ENCODE data around the gene RNF5.

The RNF5 gene

GRCh38 chr6:32156891-32157290 is 21.3 kb upstream of the RNF5 start:
- Histone ChIP-seq H2BK15ac (ENCODE audit: low read length) (no peak overlapping the region), H3K27ac (replicated peaks; ENCODE audit: low read length) (no peak overlapping the region), H4K91ac (ENCODE audit: low read depth, low read length, poor library complexity) (no peak overlapping the region), H2AK5ac (ENCODE audit: low read depth, low read length) (no peak overlapping the region), H3K4me2 (ENCODE audit: insufficient read depth, low read length, poor library complexity, severe bottlenecking) (no peak overlapping the region), H3K4me1 (ENCODE audit: control insufficient read depth in 2 of 2, insufficient read depth in 1 of 2, low read depth in 1 of 2, low read length in 2 of 2) (peaks cover 15 to 16% of the 10 kb centered on the region in 2 donors), H2AFZ (ENCODE audit: low read length) (no peak overlapping the region), H3K14ac (ENCODE audit: low read length) (no peak overlapping the region), H3K9me3 (replicated peaks in 1 of 2; ENCODE audit: control insufficient read depth in 2 of 2, insufficient read depth in 1 of 2, low read depth in 1 of 2, low read length in 2 of 2) (no peaks in the 10 kb centered on the region), H3K36me3 (replicated peaks in 1 of 2; ENCODE audit: control insufficient read depth in 2 of 2, insufficient read depth in 2 of 2, low read length in 2 of 2) (peaks cover 25 to 48% of the 10 kb centered on the region in 2 donors), H3K18ac (ENCODE audit: low read length) (no peak overlapping the region), H2BK120ac (ENCODE audit: low read depth, low read length) (no peak overlapping the region), H3K9ac (ENCODE audit: low read depth, low read length, poor library complexity) (no peak overlapping the region), H2BK12ac (ENCODE audit: low read length) (no peak overlapping the region), H3K79me1 (ENCODE audit: low read depth, low read length) (peaks cover 19% of the 10 kb centered on the region), H4K8ac (ENCODE audit: low read depth, low read length) (no peak overlapping the region), H2BK5ac (ENCODE audit: low read length) (no peak overlapping the region), H3K4me3 (ENCODE audit: low read length in 2 of 2) (no peak overlapping the region), H3K4ac (ENCODE audit: low read length) (no peak overlapping the region), H3K23ac (ENCODE audit: low read depth, low read length, poor library complexity) (no peak overlapping the region), H3K27me3 (ENCODE audit: control insufficient read depth in 3 of 3, insufficient read depth in 3 of 3, low read depth in 1 of 3, low read length in 3 of 3) (peaks cover 0 to 6% (median 0%) of the 10 kb centered on the region in 3 experiments)
- no CpG with 5 or more reads among the region's 9 CpGs for WGBS, 2 donors (ENCODE audit: extremely low coverage in 2 of 2, insufficient read length in 2 of 2, insufficient replicate concordance in 1 of 2)
- DNase-seq (ENCODE audit: low spot score): no peak

- H2AK5ac ChIP-seq (ENCODE audit: low read depth, low read length): no peak overlapping the region
- H2BK15ac ChIP-seq (ENCODE audit: low read length): no peak overlapping the region
- no peak overlapping the region for H3K18ac ChIP-seq (ENCODE audit: low read length)
- H4K8ac ChIP-seq (ENCODE audit: low read depth, low read length): no peak overlapping the region
- H3K4me1 ChIP-seq (ENCODE audit: control insufficient read depth in 2 of 2, insufficient read depth in 1 of 2, low read depth in 1 of 2, low read length in 2 of 2): peaks cover 7% of the 10 kb centered on the region in 2 donors
- H3K4me3 ChIP-seq (ENCODE audit: low read length in 2 of 2): no peak overlapping the region
- H3K14ac ChIP-seq (ENCODE audit: low read length): no peak overlapping the region
- no peaks in the 10 kb centered on the region for H3K9me3 ChIP-seq (replicated peaks in 1 of 2; ENCODE audit: control insufficient read depth in 2 of 2, insufficient read depth in 1 of 2, low read depth in 1 of 2, low read length in 2 of 2)
- peaks cover 27 to 55% of the 10 kb centered on the region in 2 donors for H3K36me3 ChIP-seq (replicated peaks in 1 of 2; ENCODE audit: control insufficient read depth in 2 of 2, insufficient read depth in 2 of 2, low read length in 2 of 2)
- no peak overlapping the region for H2BK120ac ChIP-seq (ENCODE audit: low read depth, low read length)
- H3K9ac ChIP-seq (ENCODE audit: low read depth, low read length, poor library complexity): no peak overlapping the region
- no peak for DNase-seq (ENCODE audit: low spot score)
- no peak overlapping the region for H3K27ac ChIP-seq (replicated peaks; ENCODE audit: low read length)
- H2BK12ac ChIP-seq (ENCODE audit: low read length): no peak overlapping the region
- no peak overlapping the region for H3K4me2 ChIP-seq (ENCODE audit: insufficient read depth, low read length, poor library complexity, severe bottlenecking)
- H4K91ac ChIP-seq (ENCODE audit: low read depth, low read length, poor library complexity): no peak overlapping the region
- H3K4ac ChIP-seq (ENCODE audit: low read length): no peak overlapping the region
- H3K79me1 ChIP-seq (ENCODE audit: low read depth, low read length): peaks cover 19% of the 10 kb centered on the region
- no peak overlapping the region for H2BK5ac ChIP-seq (ENCODE audit: low read length)
- no peaks in the 10 kb centered on the region for H3K27me3 ChIP-seq (ENCODE audit: control insufficient read depth in 3 of 3, insufficient read depth in 3 of 3, low read depth in 1 of 3, low read length in 3 of 3)
- no peak overlapping the region for H2AFZ ChIP-seq (ENCODE audit: low read length)
- no peak overlapping the region for H3K23ac ChIP-seq (ENCODE audit: low read depth, low read length, poor library complexity)
These were observed 20.2 kb upstream of the RNF5 start for GRCh38 chr6:32158052-32158451.

- H3K4me3 ChIP-seq (ENCODE audit: low read length in 2 of 2): no peak overlapping the region
- H3K79me1 ChIP-seq (ENCODE audit: low read depth, low read length): peaks cover 1% of the 10 kb centered on the region
- no peak overlapping the region for H2BK5ac ChIP-seq (ENCODE audit: low read length)
- H3K23ac ChIP-seq (ENCODE audit: low read depth, low read length, poor library complexity): no peak overlapping the region
- no peak overlapping the region for H3K4ac ChIP-seq (ENCODE audit: low read length)
- H2BK120ac ChIP-seq (ENCODE audit: low read depth, low read length): no peak overlapping the region
- H3K4me2 ChIP-seq (ENCODE audit: insufficient read depth, low read length, poor library complexity, severe bottlenecking): peak overlapping the region; percentile 43
- peak overlapping the region; percentile 81 for H3K27ac ChIP-seq (replicated peaks; ENCODE audit: low read length)
- peak overlapping the region; percentile 78 for H3K18ac ChIP-seq (ENCODE audit: low read length)
- H2BK15ac ChIP-seq (ENCODE audit: low read length): peak overlapping the region; percentile 59
- H3K9ac ChIP-seq (ENCODE audit: low read depth, low read length, poor library complexity): no peak overlapping the region
- peaks cover 15 to 66% of the 10 kb centered on the region in 2 donors for H3K36me3 ChIP-seq (replicated peaks in 1 of 2; ENCODE audit: control insufficient read depth in 2 of 2, insufficient read depth in 2 of 2, low read length in 2 of 2)
- DNase-seq (ENCODE audit: low spot score): no peak
- H2AFZ ChIP-seq (ENCODE audit: low read length): no peak overlapping the region
- peaks cover 0 to 30% of the 10 kb centered on the region in 2 donors for H3K4me1 ChIP-seq (ENCODE audit: control insufficient read depth in 2 of 2, insufficient read depth in 1 of 2, low read depth in 1 of 2, low read length in 2 of 2)
- no CpG with 5 or more reads among the region's 7 CpGs for WGBS, 2 donors (ENCODE audit: extremely low coverage in 2 of 2, insufficient read length in 2 of 2, insufficient replicate concordance in 1 of 2)
- H2AK5ac ChIP-seq (ENCODE audit: low read depth, low read length): peak overlapping the region; percentile 51
- no peaks in the 10 kb centered on the region for H3K9me3 ChIP-seq (replicated peaks in 1 of 2; ENCODE audit: control insufficient read depth in 2 of 2, insufficient read depth in 1 of 2, low read depth in 1 of 2, low read length in 2 of 2)
- no peak overlapping the region for H4K91ac ChIP-seq (ENCODE audit: low read depth, low read length, poor library complexity)
- no peak overlapping the region for H4K8ac ChIP-seq (ENCODE audit: low read depth, low read length)
- H3K14ac ChIP-seq (ENCODE audit: low read length): no peak overlapping the region
- no peak overlapping the region for H2BK12ac ChIP-seq (ENCODE audit: low read length)
- H3K27me3 ChIP-seq (ENCODE audit: control insufficient read depth in 3 of 3, insufficient read depth in 3 of 3, low read depth in 1 of 3, low read length in 3 of 3): no peaks in the 10 kb centered on the region
These were observed 14.5 kb upstream of the RNF5 start for GRCh38 chr6:32163559-32164258.

DNA sequence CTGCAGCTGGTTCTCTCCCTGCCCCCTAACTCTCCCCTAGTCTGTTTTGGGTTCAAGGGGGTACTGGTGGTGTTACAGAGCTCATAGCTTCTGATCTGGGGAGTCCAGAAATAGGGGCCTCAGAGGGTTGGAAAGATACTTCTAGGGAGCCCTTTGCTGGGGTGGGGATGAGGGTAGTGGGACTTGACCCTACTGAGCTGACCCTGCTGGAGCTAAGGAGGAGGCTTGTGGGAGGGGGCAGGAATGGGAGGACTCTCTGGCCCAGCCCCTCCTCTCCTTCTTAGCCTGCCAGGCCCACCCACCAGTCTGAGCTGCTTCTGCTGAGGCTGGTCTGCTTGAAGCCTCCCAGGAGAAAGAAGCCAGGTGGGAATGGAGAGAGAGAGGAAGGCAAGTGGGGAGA is 13.9 kb upstream of the RNF5 start, which contains the start of gene EGFL8:
TSS of gene EGFL8 (plus strand) at position 301 of the 400 bp plus-strand sequence. CDS start 1,571 bp downstream, outside the sequence.
- Histone ChIP-seq H3K4me2 (ENCODE audit: insufficient read depth, low read length, poor library complexity, severe bottlenecking) (peak within 1 kb of the TSS; percentile 43), H2BK15ac (ENCODE audit: low read length) (peak within 1 kb of the TSS; percentile 59), H3K14ac (ENCODE audit: low read length) (no peak within 1 kb of the TSS), H3K4ac (ENCODE audit: low read length) (no peak within 1 kb of the TSS), H2AFZ (ENCODE audit: low read length) (no peak within 1 kb of the TSS), H2BK12ac (ENCODE audit: low read length) (no peak within 1 kb of the TSS), H2BK120ac (ENCODE audit: low read depth, low read length) (no peak within 1 kb of the TSS), H3K9me3 (replicated peaks in 1 of 2; ENCODE audit: control insufficient read depth in 2 of 2, insufficient read depth in 1 of 2, low read depth in 1 of 2, low read length in 2 of 2) (no peaks in the 10 kb centered on the region), H2AK5ac (ENCODE audit: low read depth, low read length) (peak within 1 kb of the TSS; percentile 51), H4K8ac (ENCODE audit: low read depth, low read length) (no peak within 1 kb of the TSS), H2BK5ac (ENCODE audit: low read length) (no peak within 1 kb of the TSS), H3K36me3 (replicated peaks in 1 of 2; ENCODE audit: control insufficient read depth in 2 of 2, insufficient read depth in 2 of 2, low read length in 2 of 2) (peaks cover 20 to 68% of the 10 kb centered on the region in 2 donors), H4K91ac (ENCODE audit: low read depth, low read length, poor library complexity) (no peak within 1 kb of the TSS), H3K18ac (ENCODE audit: low read length) (peak within 1 kb of the TSS; percentile 78), H3K79me1 (ENCODE audit: low read depth, low read length) (peaks cover 2% of the 10 kb centered on the region), H3K23ac (ENCODE audit: low read depth, low read length, poor library complexity) (no peak within 1 kb of the TSS), H3K4me1 (ENCODE audit: control insufficient read depth in 2 of 2, insufficient read depth in 1 of 2, low read depth in 1 of 2, low read length in 2 of 2) (peaks cover 0 to 32% of the 10 kb centered on the region in 2 donors), H3K27me3 (ENCODE audit: control insufficient read depth in 3 of 3, insufficient read depth in 3 of 3, low read depth in 1 of 3, low read length in 3 of 3) (no peaks in the 10 kb centered on the region), H3K27ac (replicated peaks; ENCODE audit: low read length) (peak within 1 kb of the TSS; percentile 81), H3K4me3 (ENCODE audit: low read length in 2 of 2) (no peak within 1 kb of the TSS), H3K9ac (ENCODE audit: low read depth, low read length, poor library complexity) (no peak within 1 kb of the TSS)
- no peak for DNase-seq (ENCODE audit: low spot score)
